Mesenchymal stem cell (in vitro differentiated cells and primary cell): ENCODE data around the gene CNIH3.

Source experiments
- DNase-seq: peaks from one replicate; pipeline ENCODE4 v3.0.0-alpha.2; 2013
- H2AFZ ChIP-seq: one replicate; pipeline ENCODE4 v1.6.1; 2013; ENCODE audit warnings: low read depth, mild to moderate bottlenecking, control low read depth, inconsistent platforms, low read length, moderate library complexity
- H2AK5ac ChIP-seq: 2 replicates; pipeline ENCODE4 v1.6.1; 2013; ENCODE audit warnings: low read length, moderate library complexity, mild to moderate bottlenecking, inconsistent platforms; ENCODE audit not compliant: severe bottlenecking
- H2BK120ac ChIP-seq: one replicate; pipeline ENCODE4 v1.6.1; 2013; ENCODE audit warnings: low read depth, mild to moderate bottlenecking, inconsistent platforms, low read length, moderate library complexity
- H2BK12ac ChIP-seq, 2 experiments: one replicate each; pipeline ENCODE4 v1.6.1; 2013; ENCODE audit warnings: inconsistent platforms in 2 of 2, low read length in 2 of 2, mild to moderate bottlenecking in 2 of 2, moderate library complexity in 2 of 2, control low read depth in 1 of 2
- H2BK15ac ChIP-seq: one replicate; pipeline ENCODE4 v1.6.1; 2013; ENCODE audit warnings: mild to moderate bottlenecking, low read depth, inconsistent platforms; ENCODE audit not compliant: poor library complexity, severe bottlenecking
- H2BK5ac ChIP-seq: 2 replicates; pipeline ENCODE4 v1.6.1; 2013; ENCODE audit warnings: low read depth, mild to moderate bottlenecking, low read length, control low read depth, inconsistent platforms; ENCODE audit not compliant: poor library complexity, severe bottlenecking
- H3K14ac ChIP-seq, 2 experiments: one replicate each; pipeline ENCODE4 v1.6.1; 2013; ENCODE audit warnings: inconsistent platforms in 2 of 2, low read length in 2 of 2, control low read depth in 1 of 2, mild to moderate bottlenecking in 1 of 2, moderate library complexity in 1 of 2
- H3K18ac ChIP-seq, 2 experiments: one replicate each; pipeline ENCODE4 v1.6.1; 2013; ENCODE audit warnings: inconsistent platforms in 2 of 2, low read length in 2 of 2, control low read depth in 1 of 2, low read depth in 1 of 2, mild to moderate bottlenecking in 1 of 2
- H3K23ac ChIP-seq, 2 experiments: one replicate each; pipeline ENCODE4 v1.6.1; 2013; ENCODE audit warnings: inconsistent platforms in 2 of 2, low read length in 2 of 2, mild to moderate bottlenecking in 2 of 2, moderate library complexity in 2 of 2, control low read depth in 1 of 2
- H3K27ac ChIP-seq: 2 replicates; pipeline ENCODE4 v1.5.1; 2013; ENCODE audit warnings: mild to moderate bottlenecking, moderate library complexity, low read length, control low read depth, inconsistent platforms; ENCODE audit not compliant: poor library complexity, severe bottlenecking
- H3K27me3 ChIP-seq, 2 experiments: 2 replicates each; pipeline versions ENCODE4 v1.6.1 to v1.7.0; 2013; ENCODE audit warnings: low read length in 2 of 2, mild to moderate bottlenecking in 2 of 2, moderate library complexity in 2 of 2, control low read depth in 1 of 2, inconsistent platforms in 1 of 2; ENCODE audit not compliant: control insufficient read depth in 1 of 2, insufficient read depth in 1 of 2
- H3K36me3 ChIP-seq, 2 experiments: 2 replicates each; pipeline versions ENCODE4 v1.6.1 to v1.7.0; 2013; ENCODE audit warnings: low read length in 2 of 2, control low read depth in 1 of 2, inconsistent platforms in 1 of 2, low read depth in 1 of 2, mild to moderate bottlenecking in 1 of 2; ENCODE audit not compliant: insufficient read depth in 2 of 2, control insufficient read depth in 1 of 2
- H3K4ac ChIP-seq, 2 experiments: one replicate each; pipeline ENCODE4 v1.6.1; 2013; ENCODE audit warnings: inconsistent platforms in 2 of 2, low read length in 2 of 2, mild to moderate bottlenecking in 2 of 2, moderate library complexity in 2 of 2, control low read depth in 1 of 2, low read depth in 1 of 2
- H3K4me1 ChIP-seq: 2 replicates; pipeline ENCODE4 v1.6.1; 2013; ENCODE audit warnings: low read depth, low read length, control low read depth; ENCODE audit not compliant: control insufficient read depth, insufficient read depth
- H3K4me2 ChIP-seq: 2 replicates; pipeline ENCODE4 v1.6.1; 2013; ENCODE audit warnings: low read length, mild to moderate bottlenecking, inconsistent platforms; ENCODE audit not compliant: poor library complexity, severe bottlenecking
- H3K4me3 ChIP-seq, 2 experiments: 2 replicates each; pipeline versions ENCODE4 v1.5.1 to v1.7.0; 2013; ENCODE audit warnings: low read length in 2 of 2, mild to moderate bottlenecking in 2 of 2, control low read depth in 1 of 2, low read depth in 1 of 2; ENCODE audit not compliant: insufficient read depth in 1 of 2
- H3K79me1 ChIP-seq: replicated peaks from 2 replicates; pipeline ENCODE4 v1.6.1; 2013; ENCODE audit warnings: mild to moderate bottlenecking, control low read depth, low read length, inconsistent platforms; ENCODE audit not compliant: poor library complexity, severe bottlenecking
- H3K9ac ChIP-seq: 2 replicates; pipeline ENCODE4 v1.7.0; 2013; ENCODE audit warnings: mild to moderate bottlenecking, low read length, moderate library complexity
- H3K9me3 ChIP-seq: 2 replicates; pipeline ENCODE4 v1.7.0; 2013; ENCODE audit warnings: mild to moderate bottlenecking, low read length; ENCODE audit not compliant: control insufficient read depth
- H4K8ac ChIP-seq: one replicate; pipeline ENCODE4 v1.6.1; 2013; ENCODE audit warnings: inconsistent platforms, mild to moderate bottlenecking, low read length, moderate library complexity
- H4K91ac ChIP-seq: one replicate; pipeline ENCODE4 v1.6.1; 2013; ENCODE audit warnings: mild to moderate bottlenecking, low read length, inconsistent platforms
- WGBS: methylation state at CpG from one replicate; pipeline ENCODE4 v1.1.7; 2013; ENCODE audit warnings: mixed read lengths; 5-methylcytosine and 5-hydroxymethylcytosine counted together

CNIH3 gene

GRCh38 chr1:224666913-224667312, 50.8 kb downstream of the CNIH3 start:
- Histone ChIP-seq H3K4ac (no peak overlapping the region), H2BK15ac (no peak overlapping the region), H2AK5ac (no peak overlapping the region), H3K36me3 (peaks cover 0 to 91% of the 10 kb centered on the region in 2 experiments), H3K4me2 (no peak overlapping the region), H3K18ac (no peak overlapping the region), H3K27ac (no peak overlapping the region), H4K91ac (no peak overlapping the region), H2BK5ac (no peak overlapping the region), H3K9me3 (no peaks in the 10 kb centered on the region), H3K9ac (no peak overlapping the region), H3K4me3 (no peak overlapping the region), H3K23ac (no peak overlapping the region), H2AFZ (no peak overlapping the region), H3K27me3 (no peaks in the 10 kb centered on the region), H3K4me1 (peaks cover 6% of the 10 kb centered on the region), H3K14ac (no peak overlapping the region), H2BK12ac (no peak overlapping the region), H3K79me1 (peaks cover 25% of the 10 kb centered on the region), H4K8ac (no peak overlapping the region), H2BK120ac (no peak overlapping the region)
- WGBS, result 84% methylated on average over 2 of the region's 2 CpGs
- no peak for DNase-seq

- H3K36me3 ChIP-seq, result peaks cover 0 to 94% of the 10 kb centered on the region in 2 experiments
- H3K27me3 ChIP-seq, result no peaks in the 10 kb centered on the region
- H3K23ac ChIP-seq, result no peak overlapping the region
- H3K4me3 ChIP-seq, result no peak overlapping the region
- H3K4me1 ChIP-seq, result peaks cover 6% of the 10 kb centered on the region
- no peak overlapping the region for H4K8ac ChIP-seq
- H2AFZ ChIP-seq, result no peak overlapping the region
- 90% methylated on average over 3 of the region's 3 CpGs for WGBS
- H3K4me2 ChIP-seq, result no peak overlapping the region
- no peak overlapping the region for H2BK5ac ChIP-seq
- H3K18ac ChIP-seq, result no peak overlapping the region
- no peak overlapping the region for H4K91ac ChIP-seq
- H3K14ac ChIP-seq, result no peak overlapping the region
- no peak overlapping the region for H2BK15ac ChIP-seq
- no peak overlapping the region for H3K27ac ChIP-seq
- peaks cover 23% of the 10 kb centered on the region for H3K79me1 ChIP-seq
- H2AK5ac ChIP-seq, result no peak overlapping the region
- no peak overlapping the region for H3K4ac ChIP-seq
- H3K9ac ChIP-seq, result no peak overlapping the region
- H2BK12ac ChIP-seq, result peak overlapping the region in 1 of 2 experiments; percentile 11
- H3K9me3 ChIP-seq, result no peaks in the 10 kb centered on the region
- peak; percentile 8 for DNase-seq
- no peak overlapping the region for H2BK120ac ChIP-seq
Observed at GRCh38 chr1:224668984-224669383, 52.9 kb downstream of the CNIH3 start.

GRCh38 chr1:224669403-224669802, 53.3 kb downstream of the CNIH3 start:
- no peak overlapping the region for H4K91ac ChIP-seq
- no peak overlapping the region for H4K8ac ChIP-seq
- 100% methylated on average over 3 of the region's 3 CpGs for WGBS
- H3K4me3 ChIP-seq, result no peak overlapping the region
- H3K27ac ChIP-seq, result no peak overlapping the region
- no peak overlapping the region for H2AK5ac ChIP-seq
- H3K23ac ChIP-seq, result no peak overlapping the region
- peaks cover 24% of the 10 kb centered on the region for H3K79me1 ChIP-seq
- no peak overlapping the region for H3K18ac ChIP-seq
- peaks cover 7% of the 10 kb centered on the region for H3K4me1 ChIP-seq
- no peaks in the 10 kb centered on the region for H3K9me3 ChIP-seq
- no peak overlapping the region for H2BK5ac ChIP-seq
- H3K4ac ChIP-seq, result no peak overlapping the region
- H3K36me3 ChIP-seq, result peaks cover 0 to 91% of the 10 kb centered on the region in 2 experiments
- no peak overlapping the region for H2BK120ac ChIP-seq
- no peak overlapping the region for H3K14ac ChIP-seq
- DNase-seq, result no peak
- H3K27me3 ChIP-seq, result no peaks in the 10 kb centered on the region
- no peak overlapping the region for H3K4me2 ChIP-seq
- no peak overlapping the region for H2AFZ ChIP-seq
- H3K9ac ChIP-seq, result no peak overlapping the region
- no peak overlapping the region for H2BK15ac ChIP-seq
- no peak overlapping the region for H2BK12ac ChIP-seq

- H2BK12ac ChIP-seq, result no peak overlapping the region
- H3K9ac ChIP-seq, result no peak overlapping the region
- no peak overlapping the region for H2BK5ac ChIP-seq
- H3K4me2 ChIP-seq, result no peak overlapping the region
- no peak overlapping the region for H2AK5ac ChIP-seq
- no peak overlapping the region for H4K8ac ChIP-seq
- H2BK120ac ChIP-seq, result no peak overlapping the region
- peaks cover 25% of the 10 kb centered on the region for H3K79me1 ChIP-seq
- H3K4me1 ChIP-seq, result peaks cover 8% of the 10 kb centered on the region
- H2BK15ac ChIP-seq, result no peak overlapping the region
- H3K14ac ChIP-seq, result no peak overlapping the region
- no peak overlapping the region for H3K18ac ChIP-seq
- H3K9me3 ChIP-seq, result no peaks in the 10 kb centered on the region
- H3K4me3 ChIP-seq, result no peak overlapping the region
- WGBS, result no CpG with 5 or more reads among the region's 1 CpG
- H2AFZ ChIP-seq, result no peak overlapping the region
- no peak overlapping the region for H3K4ac ChIP-seq
- H3K36me3 ChIP-seq, result peaks cover 0 to 90% of the 10 kb centered on the region in 2 experiments
- H3K27me3 ChIP-seq, result no peaks in the 10 kb centered on the region
- H3K27ac ChIP-seq, result no peak overlapping the region
- no peak overlapping the region for H3K23ac ChIP-seq
- DNase-seq, result no peak
- no peak overlapping the region for H4K91ac ChIP-seq
Observed at GRCh38 chr1:224670506-224670905, 54.4 kb downstream of the CNIH3 start.
